ENCODE data around the gene C1orf74. TPM values are rescaled to one million over a fixed set of nuclear protein-coding genes. Genes with fewer than 3 reads are reported as not detected.

C1orf74 gene
- polyA plus RNA-seq (2012; ENCODE audit: insufficient read depth, insufficient read length, low read depth): 5.2 TPM

DNA sequence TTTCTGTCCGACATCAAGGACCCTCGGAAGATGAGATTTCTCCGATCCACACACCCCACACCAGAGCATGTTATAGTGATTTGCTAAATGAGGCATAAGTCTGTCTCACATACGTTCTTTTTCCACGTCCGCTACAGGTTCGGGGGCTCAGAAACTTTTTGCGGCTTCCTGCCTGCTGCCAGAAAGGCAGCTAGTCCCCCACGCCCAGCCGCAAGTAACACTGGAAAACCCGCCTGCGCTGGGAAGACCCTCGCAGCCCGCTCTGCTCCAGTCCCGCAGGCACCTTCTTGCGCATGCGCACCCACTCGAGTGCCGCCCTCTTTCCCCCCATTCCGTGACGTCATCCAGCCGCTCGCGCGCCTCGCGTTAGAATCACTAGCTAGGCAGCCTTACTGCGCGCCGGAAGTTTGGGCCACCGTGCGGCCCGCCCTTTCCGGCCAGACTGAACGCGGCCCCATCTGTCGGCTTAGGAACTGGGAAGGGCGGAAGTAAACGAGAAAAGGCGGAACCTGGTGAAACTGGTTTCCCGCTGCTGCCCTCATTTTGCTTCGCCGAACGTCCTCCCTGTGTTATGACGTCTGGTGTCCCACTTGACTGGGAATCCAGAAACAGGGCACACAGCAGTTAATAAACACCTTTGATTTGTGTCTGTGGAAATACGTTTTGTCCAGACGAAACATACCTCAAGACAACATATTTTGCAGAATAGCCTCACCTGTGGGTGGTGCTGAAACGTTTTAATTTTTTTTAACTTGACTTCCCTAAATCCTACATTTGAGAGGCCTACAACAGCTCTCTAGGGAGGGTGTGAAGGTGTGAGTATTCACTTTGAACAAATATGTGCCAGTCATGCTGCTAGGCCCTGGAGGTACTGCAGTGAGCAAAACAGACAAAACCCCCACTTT is at the start of gene C1orf74:
TSS of gene C1orf74 (minus strand) at position 295 of the 905 bp plus-strand sequence. CDS start 925 bp downstream, outside the sequence.
- peak; percentile 99 for DNase-seq
- peak within 1 kb of the TSS; percentile 78 for H3K4me3 ChIP-seq (ENCODE audit: low read depth, low read length)
- no peaks in the 10 kb centered on the region for H3K4me1 ChIP-seq
- no peaks in the 10 kb centered on the region for H3K9me3 ChIP-seq
- no peaks in the 10 kb centered on the region for H3K36me3 ChIP-seq
- TF ChIP-seq, protein P1, sequence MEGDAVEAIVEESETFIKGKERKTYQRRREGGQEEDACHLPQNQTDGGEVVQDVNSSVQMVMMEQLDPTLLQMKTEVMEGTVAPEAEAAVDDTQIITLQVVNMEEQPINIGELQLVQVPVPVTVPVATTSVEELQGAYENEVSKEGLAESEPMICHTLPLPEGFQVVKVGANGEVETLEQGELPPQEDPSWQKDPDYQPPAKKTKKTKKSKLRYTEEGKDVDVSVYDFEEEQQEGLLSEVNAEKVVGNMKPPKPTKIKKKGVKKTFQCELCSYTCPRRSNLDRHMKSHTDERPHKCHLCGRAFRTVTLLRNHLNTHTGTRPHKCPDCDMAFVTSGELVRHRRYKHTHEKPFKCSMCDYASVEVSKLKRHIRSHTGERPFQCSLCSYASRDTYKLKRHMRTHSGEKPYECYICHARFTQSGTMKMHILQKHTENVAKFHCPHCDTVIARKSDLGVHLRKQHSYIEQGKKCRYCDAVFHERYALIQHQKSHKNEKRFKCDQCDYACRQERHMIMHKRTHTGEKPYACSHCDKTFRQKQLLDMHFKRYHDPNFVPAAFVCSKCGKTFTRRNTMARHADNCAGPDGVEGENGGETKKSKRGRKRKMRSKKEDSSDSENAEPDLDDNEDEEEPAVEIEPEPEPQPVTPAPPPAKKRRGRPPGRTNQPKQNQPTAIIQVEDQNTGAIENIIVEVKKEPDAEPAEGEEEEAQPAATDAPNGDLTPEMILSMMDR (IDR thresholded peaks at IDR 0.05; ENCODE audit: low read depth, low read length): no peak
- no peaks in the 10 kb centered on the region for H3K27me3 ChIP-seq

DNA sequence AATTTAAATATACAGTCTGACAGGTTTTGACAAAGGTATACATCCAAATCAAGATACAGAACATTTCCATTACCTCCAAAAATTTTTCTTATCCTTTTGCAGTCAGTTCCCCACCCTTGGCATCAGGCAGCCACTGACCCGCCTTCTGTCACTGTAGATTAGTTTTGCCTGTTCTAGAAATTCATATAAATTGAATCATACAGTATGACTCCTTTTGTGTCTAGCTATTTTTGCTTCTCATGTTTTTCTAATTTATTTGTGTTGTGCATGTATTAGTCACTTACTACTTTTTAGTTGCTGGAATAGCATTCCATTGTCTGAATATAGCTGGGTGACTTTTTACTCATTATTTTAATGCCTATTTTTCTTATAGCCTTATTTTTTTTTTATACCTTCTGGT is 47.3 kb upstream of the C1orf74 start:
- Histone ChIP-seq H3K36me3 (peaks cover 56% of the 10 kb centered on the region), H3K27me3 (no peaks in the 10 kb centered on the region), H3K4me3 (ENCODE audit: low read depth, low read length) (no peak overlapping the region), H3K9me3 (no peaks in the 10 kb centered on the region), H3K4me1 (no peaks in the 10 kb centered on the region)
- TF ChIP-seq, protein P1 (IDR thresholded peaks at IDR 0.05; ENCODE audit: low read depth, low read length): no peak
- DNase-seq: no peak

DNA sequence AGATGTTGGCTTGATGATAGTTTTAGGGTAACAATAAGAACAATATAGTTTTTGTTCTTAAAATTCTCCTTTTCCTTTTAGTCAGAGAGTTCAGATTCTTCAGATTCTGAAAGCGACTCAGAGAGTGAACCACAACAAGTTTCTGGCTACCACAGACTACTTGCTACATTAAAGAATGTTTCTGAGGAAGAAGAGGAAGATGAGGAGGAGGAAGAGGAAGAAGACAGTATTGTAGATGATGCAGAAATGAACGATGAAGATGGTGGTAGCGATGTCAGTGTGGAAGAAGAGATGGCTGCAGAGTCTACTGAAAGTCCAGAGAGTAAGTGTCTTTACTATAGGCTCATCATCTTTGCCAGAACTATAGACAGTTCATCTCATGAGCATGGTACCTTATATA is 46.4 kb upstream of the C1orf74 start:
- no peak for DNase-seq
- H3K36me3 ChIP-seq: peaks cover 52% of the 10 kb centered on the region
- TF ChIP-seq, protein P1 (IDR thresholded peaks at IDR 0.05; ENCODE audit: low read depth, low read length): no peak
- H3K27me3 ChIP-seq: no peaks in the 10 kb centered on the region
- no peaks in the 10 kb centered on the region for H3K4me1 ChIP-seq
- H3K9me3 ChIP-seq: no peaks in the 10 kb centered on the region
- no peak overlapping the region for H3K4me3 ChIP-seq (ENCODE audit: low read depth, low read length)

DNA sequence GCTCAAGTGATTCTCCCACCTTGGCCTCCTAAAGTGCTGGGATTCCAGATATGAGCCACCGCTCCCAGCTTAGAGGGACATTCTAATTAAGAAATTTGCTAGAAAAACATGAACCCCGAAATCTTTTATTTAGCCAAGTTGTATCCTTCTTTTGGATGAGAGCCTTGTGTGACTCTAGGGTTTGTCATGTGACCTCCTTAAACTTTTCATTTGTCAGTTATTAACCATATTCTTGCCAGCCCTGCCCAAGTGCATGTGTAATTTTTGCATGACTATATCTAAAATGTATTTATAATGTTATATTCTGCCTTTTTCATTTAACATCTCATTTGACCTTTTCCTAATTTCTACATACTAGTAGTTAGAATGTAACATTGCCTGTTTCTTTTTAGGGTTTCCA is 45.4 kb upstream of the C1orf74 start:
- Histone ChIP-seq H3K27me3 (no peaks in the 10 kb centered on the region), H3K36me3 (peaks cover 42% of the 10 kb centered on the region), H3K9me3 (no peaks in the 10 kb centered on the region), H3K4me1 (no peaks in the 10 kb centered on the region), H3K4me3 (ENCODE audit: low read depth, low read length) (peak overlapping the region; percentile 77; the same call in 1 of the 2 replicates)
- DNase-seq: no peak
- TF ChIP-seq, protein P1 (IDR thresholded peaks at IDR 0.05; ENCODE audit: low read depth, low read length): no peak

DNA sequence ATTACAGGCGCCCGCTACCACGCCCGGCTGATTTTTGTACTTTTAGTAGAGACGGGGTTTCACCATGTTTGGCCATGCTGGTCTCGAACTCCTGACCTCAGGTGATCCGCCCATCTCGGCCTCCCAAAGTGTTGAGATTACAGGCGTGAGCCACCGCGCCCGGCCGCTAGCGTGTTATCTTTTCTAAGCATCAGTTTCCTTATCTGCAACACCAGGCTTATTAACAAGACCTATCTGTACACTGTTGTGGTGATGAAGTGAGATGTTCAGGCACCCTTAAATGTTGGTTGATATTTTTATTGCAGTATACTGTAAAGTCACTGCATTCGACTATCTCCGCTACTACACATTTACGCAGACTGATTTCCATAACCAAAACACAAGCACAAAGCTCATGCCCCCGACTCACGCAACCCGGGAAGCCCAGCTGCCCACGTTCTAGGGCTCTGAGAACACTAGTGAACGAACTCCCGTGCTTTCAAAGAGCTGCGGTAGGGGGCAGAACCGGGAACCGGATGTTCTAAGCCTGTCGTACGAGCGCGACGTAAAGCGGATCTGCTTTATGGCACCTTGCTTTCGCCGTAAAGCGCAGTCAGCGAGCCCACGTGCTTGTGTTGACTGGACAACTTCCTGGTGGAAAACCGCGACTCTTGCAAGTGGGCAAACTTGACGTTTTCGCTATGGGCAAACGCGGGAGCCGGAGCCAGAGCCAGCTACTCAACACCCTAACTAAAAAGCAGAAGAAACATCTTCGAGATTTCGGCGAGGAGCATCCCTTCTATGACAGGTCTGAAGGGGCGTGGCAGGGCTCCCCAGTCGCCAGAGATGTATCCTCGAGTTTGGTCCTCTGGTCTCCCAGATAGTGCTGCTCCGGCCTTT is 43.3 kb upstream of the C1orf74 start, which contains the start of gene UTP25:
TSS of gene UTP25 (plus strand) at position 589 of the 879 bp plus-strand sequence. CDS start at position 681, 92 bp downstream.
- Histone ChIP-seq H3K36me3 (peaks cover 21% of the 10 kb centered on the region), H3K4me1 (no peaks in the 10 kb centered on the region), H3K9me3 (no peaks in the 10 kb centered on the region), H3K4me3 (ENCODE audit: low read depth, low read length) (peak within 1 kb of the TSS; percentile 77), H3K27me3 (no peaks in the 10 kb centered on the region)
- TF ChIP-seq, protein P1 (IDR thresholded peaks at IDR 0.05; ENCODE audit: low read depth, low read length): peak; percentile 83
- DNase-seq: peak; percentile 94

Data from BE2C (cell line).